SK-N-SH (cell line): ENCODE measurements around the gene AOAH. TPM values are rescaled to one million over a fixed set of nuclear protein-coding genes. Genes with fewer than 3 reads are reported as not detected.
"Not testable (repeated sequence)": the region's sequence is repeated elsewhere in the genome, so short reads cannot be mapped to it uniquely, and the experiment has no call there.

Source experiments
- CTCF ChIA-PET: fragments of 300-600, 350-600 bp; formaldehyde crosslinking; extraction: SDS; loops from one replicate; lab custom pipeline; 2021; lab: Yijun Ruan, JAX
- POLR2A ChIA-PET: fragments of 350-600 bp; sonication (Branson Sonifier 250); formaldehyde crosslinking; extraction: SDS; loops from one replicate; lab custom pipeline; 2020; ENCODE audit warnings: antibody characterized with exemption, inconsistent platforms; lab: Yijun Ruan, JAX
- DNase-seq: peaks from one replicate; pipeline ENCODE4 v3.0.0; 2012
- H2AFZ ChIP-seq: fragments of 200-600 bp; sonication (generic); 2 replicates; pipeline ENCODE4 v1.8.1; 2016; ENCODE audit warnings: antibody characterized with exemption, mild to moderate bottlenecking, low read depth
- H3F3A ChIP-seq: fragments of 200-600 bp; sonication (generic); replicated peaks from 2 replicates; pipeline ENCODE3; 2016; ENCODE audit warnings: antibody characterized with exemption, mild to moderate bottlenecking; ENCODE audit not compliant: insufficient read depth
- H3K27ac ChIP-seq, 2 experiments: fragments of 200-500 bp in 1 of 2; fragments of 200-600 bp in 1 of 2; sonication (Bioruptor generic) in 1 of 2; sonication (generic), shearing (Covaris generic) in 1 of 2; 2 replicates each; pipeline versions ENCODE4 v1.5.1 to v1.6.1; 2014 to 2016; ENCODE audit warnings: low read depth in 2 of 2, inconsistent platforms in 1 of 2, low read length in 1 of 2, mild to moderate bottlenecking in 1 of 2, mixed read lengths in 1 of 2
- H3K27me3 ChIP-seq: fragments of 200-600 bp; sonication (generic), shearing (Covaris generic); 2 replicates; pipeline ENCODE4 v1.6.1; 2016; ENCODE audit warnings: mixed run types; ENCODE audit not compliant: insufficient read depth
- H3K36me3 ChIP-seq, 2 experiments: fragments of 200-500 bp in 1 of 2; fragments of 200-600 bp in 1 of 2; sonication (Bioruptor generic) in 1 of 2; sonication (generic) in 1 of 2; replicated peaks in 1 of 2; 2 replicates each; pipeline versions ENCODE3 to v1.5.1; 2014 to 2016; ENCODE audit warnings: low read length in 1 of 2, mild to moderate bottlenecking in 1 of 2; ENCODE audit not compliant: insufficient read depth in 2 of 2, control insufficient read depth in 1 of 2
- H3K4me1 ChIP-seq, 2 experiments: fragments of 200-500 bp in 1 of 2; fragments of 200-600 bp in 1 of 2; sonication (Bioruptor generic) in 1 of 2; sonication (generic), shearing (Covaris generic) in 1 of 2; 2 replicates each; pipeline versions ENCODE4 v1.5.1 to v1.6.1; 2014 to 2016; ENCODE audit warnings: low read depth in 1 of 2, low read length in 1 of 2, mixed run types in 1 of 2; ENCODE audit not compliant: insufficient read depth in 2 of 2, control insufficient read depth in 1 of 2
- H3K4me2 ChIP-seq: fragments of 200-600 bp; sonication (generic), shearing (Covaris generic); 2 replicates; pipeline ENCODE4 v1.6.1; 2017; ENCODE audit warnings: mixed run types
- H3K4me3 ChIP-seq, 2 experiments: fragments of 200-500 bp in 1 of 2; fragments of 200-600 bp in 1 of 2; sonication (Bioruptor generic) in 1 of 2; sonication (generic), shearing (Covaris generic) in 1 of 2; 2 replicates each; pipeline versions ENCODE4 v1.5.1 to v1.8.1; 2014 to 2016; ENCODE audit warnings: low read depth in 2 of 2, inconsistent platforms in 1 of 2, low read length in 1 of 2, mild to moderate bottlenecking in 1 of 2, mixed read lengths in 1 of 2, moderate library complexity in 1 of 2
- H3K79me2 ChIP-seq: fragments of 200-600 bp; sonication (generic); 2 replicates; pipeline ENCODE4 v1.8.1; 2017; ENCODE audit warnings: mild to moderate bottlenecking; ENCODE audit not compliant: insufficient read depth
- H3K9ac ChIP-seq: fragments of 200-600 bp; sonication (generic); 2 replicates; pipeline ENCODE4 v1.6.1; 2017; ENCODE audit warnings: mixed run types
- H3K9me2 ChIP-seq: fragments of 200-600 bp; sonication (generic); 2 replicates; pipeline ENCODE4 v1.6.1; 2017; ENCODE audit warnings: mixed run types
- H3K9me3 ChIP-seq: fragments of 200-600 bp; sonication (generic); 2 replicates; pipeline ENCODE4 v1.6.1; 2017; ENCODE audit warnings: mixed run types, mild to moderate bottlenecking, moderate library complexity
- H4K20me1 ChIP-seq: fragments of 200-600 bp; sonication (generic); 2 replicates; pipeline ENCODE4 v1.6.1; 2017; ENCODE audit warnings: mild to moderate bottlenecking, mixed run types; ENCODE audit not compliant: insufficient read depth
- EP300 ChIP-seq, 2 experiments: IDR thresholded peaks; 2 replicates each; pipeline versions ENCODE4 v1.4.0 to v1.6.1; 2012; ENCODE audit warnings: borderline replicate concordance in 1 of 2, low read depth in 1 of 2, low read length in 1 of 2
- GABPA ChIP-seq: IDR thresholded peaks from 2 replicates; pipeline ENCODE4 v1.4.0; 2012; ENCODE audit warnings: low read depth, mild to moderate bottlenecking
- GATA2 ChIP-seq: sonication (generic); formaldehyde crosslinking; IDR thresholded peaks from 2 replicates; pipeline ENCODE4 v1.5.0; 2020; ENCODE audit warnings: mild to moderate bottlenecking, missing genetic modification reagents
- JUND ChIP-seq: IDR thresholded peaks from 2 replicates; pipeline ENCODE4 v1.4.0; 2012
- MAX ChIP-seq: IDR thresholded peaks from 2 replicates; pipeline ENCODE4 v1.4.0; 2012; ENCODE audit warnings: low read depth
- MEF2A ChIP-seq: IDR thresholded peaks from 2 replicates; pipeline ENCODE4 v1.4.0; 2012; ENCODE audit warnings: low read depth, borderline replicate concordance
- NRF1 ChIP-seq: IDR thresholded peaks from 2 replicates; pipeline ENCODE4 v1.6.1; 2012; ENCODE audit warnings: low read depth, mild to moderate bottlenecking, low read length
- RAD21 ChIP-seq: IDR thresholded peaks from 2 replicates; pipeline ENCODE4 v1.6.1; 2012; ENCODE audit warnings: mild to moderate bottlenecking, low read length
- REST ChIP-seq: IDR thresholded peaks from 2 replicates; pipeline ENCODE4 v1.6.1; 2012; ENCODE audit warnings: mild to moderate bottlenecking, low read depth, low read length, moderate library complexity
- RXRA ChIP-seq: IDR thresholded peaks from 2 replicates; pipeline ENCODE4 v1.4.0; 2012; ENCODE audit warnings: low read depth, mild to moderate bottlenecking, borderline replicate concordance
- TEAD4 ChIP-seq: IDR thresholded peaks from 2 replicates; pipeline ENCODE4 v1.4.0; 2012; ENCODE audit warnings: mild to moderate bottlenecking, borderline replicate concordance; ENCODE audit not compliant: insufficient read depth
- ZBTB33 ChIP-seq: IDR thresholded peaks from 2 replicates; pipeline ENCODE4 v1.4.0; 2012; ENCODE audit warnings: low read depth, borderline replicate concordance
- WGBS: methylation state at CpG from one replicate; pipeline ENCODE4 v1.1.6; 2017; ENCODE audit warnings: low lambda C conversion rate; 5-methylcytosine and 5-hydroxymethylcytosine counted together
- polyA plus RNA-seq, 3 experiments: library from polyadenylated mRNA; depleted of rRNA; stranded (reverse); fragments of >200 nt; gene quantifications; 2 replicates each; pipeline ENCODE4 v1.2.3, GENCODE V29; 2012

AOAH gene
- polyA plus RNA-seq, 1 of the 3 experiments (the other 2 are of a cell fraction) = not detected

DNA sequence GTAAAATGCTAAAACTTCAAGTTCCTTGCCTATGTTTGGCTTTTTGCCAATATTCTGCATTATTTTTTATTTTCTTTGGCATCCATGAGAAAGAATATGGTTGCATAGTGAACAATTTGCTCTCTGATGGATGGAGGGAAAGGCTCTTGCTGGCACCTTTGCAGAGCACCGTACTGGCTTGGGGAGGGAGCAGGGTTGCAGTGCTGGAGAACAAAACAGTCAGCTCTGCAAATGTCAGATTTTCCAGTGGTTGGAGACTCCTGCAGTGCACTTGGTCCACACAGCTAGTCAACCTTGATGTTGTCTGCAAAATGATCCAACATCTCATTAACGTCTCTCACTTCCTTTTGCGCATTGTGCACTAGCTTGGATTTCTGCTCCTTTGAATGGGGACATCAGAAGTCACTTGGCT lies 233.9 kb downstream of the AOAH start:
- no peaks in the 10 kb centered on the region for H3K27me3 ChIP-seq
- no peaks in the 10 kb centered on the region for H3F3A ChIP-seq
- 0 out of 4 replicates have a peak, but pooled peaks cover 0 to 2% of the 10 kb centered on the region in 2 experiments for H3K4me1 ChIP-seq
- no peaks in the 10 kb centered on the region for H3K36me3 ChIP-seq
- WGBS = 62% methylated on average over 3 of the region's 3 CpGs
- H3K9me3 ChIP-seq = no peaks in the 10 kb centered on the region
- H3K27ac ChIP-seq = no peak overlapping the region
- H3K9me2 ChIP-seq = no peaks in the 10 kb centered on the region
- no peak overlapping the region for H3K9ac ChIP-seq
- ChIA-PET CTCF (interaction anchor here (0.6 to 10.8 kb wide), 14 partner anchors 14 to 718 kb away, joined by 3 to 306 read pairs (median 8); no protein-coding TSS in a partner anchor), POLR2A (no interaction called here)
- no peak for DNase-seq
- no peak overlapping the region for H3K4me3 ChIP-seq
- no peaks in the 10 kb centered on the region for H3K79me2 ChIP-seq
- no peak overlapping the region for H2AFZ ChIP-seq
- TF ChIP-seq EP300 (IDR thresholded peaks at IDR 0.05; ENCODE audit: borderline replicate concordance in 1 of 2, low read depth in 1 of 2, low read length in 1 of 2) (no peak), JUND (no peak), MAX (no peak), TEAD4 (no peak), RAD21 (no peak), NRF1 (no peak), RXRA (no peak), REST (no peak), MEF2A (no peak), GATA2 (no peak), ZBTB33 (no peak), GABPA (no peak)
- H3K4me2 ChIP-seq = no peak overlapping the region
- H4K20me1 ChIP-seq = no peaks in the 10 kb centered on the region

DNA sequence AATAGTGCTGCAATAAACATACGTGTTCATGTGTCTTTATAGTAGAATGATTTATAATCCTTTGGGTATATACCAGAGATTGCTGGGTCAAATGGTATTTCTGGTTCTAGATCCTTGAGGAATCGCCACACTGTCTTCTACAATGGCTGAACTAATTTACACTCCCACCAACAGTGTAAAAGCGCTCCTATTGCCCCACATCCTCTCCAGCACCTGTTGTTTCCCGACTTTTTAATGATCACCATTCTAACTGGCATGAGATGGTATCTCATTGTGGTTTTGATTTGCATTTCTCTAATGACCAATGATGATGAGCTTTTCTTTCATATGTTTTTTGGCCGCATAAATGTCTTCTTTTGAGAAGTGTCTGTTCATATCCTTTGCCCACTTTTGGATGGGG lies 235.6 kb downstream of the AOAH start:
- H3F3A ChIP-seq, H3K36me3 ChIP-seq, DNase-seq, H3K9me2 ChIP-seq, H3K27me3 ChIP-seq, H3K4me1 ChIP-seq, H3K4me3 ChIP-seq, POLR2A ChIA-PET, H4K20me1 ChIP-seq, H3K27ac ChIP-seq, H2AFZ ChIP-seq, H3K9ac ChIP-seq, H3K9me3 ChIP-seq, H3K79me2 ChIP-seq, H3K4me2 ChIP-seq: not testable (repeated sequence)
- CTCF ChIA-PET = interaction anchor here (0.9 to 10.8 kb wide), 24 partner anchors 8 to 719 kb away, joined by 3 to 306 read pairs (median 12); no protein-coding TSS in a partner anchor
- 68% methylated on average over 5 of the region's 5 CpGs for WGBS
